BE2C (cell line): ENCODE results near the gene TBC1D2B.

Experiments
- DNase-seq: peaks from one replicate; pipeline ENCODE4 v3.0.0-alpha.2; 2020
- H3K27me3 ChIP-seq: fragments of 250-450 bp; sonication (Bioruptor Pico); 2 replicates; pipeline ENCODE4 v1.5.1; 2020; ENCODE audit warnings: mild to moderate bottlenecking
- H3K36me3 ChIP-seq: fragments of 250-450 bp; sonication (Bioruptor Pico); 2 replicates; pipeline ENCODE4 v1.5.1; 2020; ENCODE audit warnings: mild to moderate bottlenecking
- H3K4me1 ChIP-seq: fragments of 250-450 bp; sonication (Bioruptor Pico); 2 replicates; pipeline ENCODE4 v1.5.1; 2020
- H3K4me3 ChIP-seq: 2 replicates; pipeline ENCODE4 v1.5.1; 2011; ENCODE audit warnings: low read depth, low read length
- H3K9me3 ChIP-seq: fragments of 250-450 bp; sonication (Bioruptor Pico); 2 replicates; pipeline ENCODE4 v1.5.1; 2020
- CTCF ChIP-seq: IDR thresholded peaks from 2 replicates; pipeline ENCODE4 v1.5.1; 2012; ENCODE audit warnings: mild to moderate bottlenecking, low read depth, low read length

Gene TBC1D2B

GRCh38 chr15:78023081-78023665, 54.3 kb downstream of the TBC1D2B start:
- peaks cover 7% of the 10 kb centered on the region; the same call in 1 of the 2 replicates for H3K4me1 ChIP-seq
- peaks cover 19% of the 10 kb centered on the region for H3K36me3 ChIP-seq
- H3K27me3 ChIP-seq, result no peaks in the 10 kb centered on the region
- no peak for DNase-seq
- TF ChIP-seq CTCF, result no peak
- no peaks in the 10 kb centered on the region for H3K9me3 ChIP-seq
- H3K4me3 ChIP-seq, result no peak overlapping the region

GRCh38 chr15:78021761-78022160, 55.8 kb downstream of the TBC1D2B start:
- H3K9me3 ChIP-seq, result no peaks in the 10 kb centered on the region
- no peak overlapping the region for H3K4me3 ChIP-seq
- DNase-seq, result no peak
- H3K36me3 ChIP-seq, result peaks cover 19% of the 10 kb centered on the region
- peaks cover 9% of the 10 kb centered on the region; the same call in 1 of the 2 replicates for H3K4me1 ChIP-seq
- H3K27me3 ChIP-seq, result no peaks in the 10 kb centered on the region
- no peak for TF ChIP-seq CTCF

GRCh38 chr15:78020007-78020406, 57.5 kb downstream of the TBC1D2B start:
- no peak for DNase-seq
- Histone ChIP-seq H3K27me3 (no peaks in the 10 kb centered on the region), H3K36me3 (peaks cover 26% of the 10 kb centered on the region), H3K4me3 (no peak overlapping the region), H3K4me1 (peaks cover 8% of the 10 kb centered on the region; the same call in 1 of the 2 replicates), H3K9me3 (no peaks in the 10 kb centered on the region)
- TF ChIP-seq CTCF, result no peak

GRCh38 chr15:78018946-78019644, 58.4 kb downstream of the TBC1D2B start:
- no peak for DNase-seq
- no peak for TF ChIP-seq CTCF
- H3K9me3 ChIP-seq, result no peaks in the 10 kb centered on the region
- peaks cover 22% of the 10 kb centered on the region for H3K36me3 ChIP-seq
- no peaks in the 10 kb centered on the region for H3K27me3 ChIP-seq
- H3K4me1 ChIP-seq, result 0 out of 2 replicates have a peak, but pooled peaks cover 3% of the 10 kb centered on the region
- H3K4me3 ChIP-seq, result no peak overlapping the region

- Histone ChIP-seq H3K4me1 (0 out of 2 replicates have a peak, but pooled peaks cover 3% of the 10 kb centered on the region), H3K36me3 (peaks cover 16% of the 10 kb centered on the region)
Observed at GRCh38 chr15:78018445-78018844, 59.1 kb downstream of the TBC1D2B start.

More at GRCh38 chr15:78018445-78018844, 59.1 kb downstream of the TBC1D2B start:
- H3K4me3 ChIP-seq, result no peak overlapping the region
- no peak for DNase-seq
- no peak for TF ChIP-seq CTCF
- H3K9me3 ChIP-seq, result no peaks in the 10 kb centered on the region
- H3K27me3 ChIP-seq, result no peaks in the 10 kb centered on the region
